ENCODE data around the gene FOXF1. TPM values are rescaled to one million over a fixed set of nuclear protein-coding genes. Genes with fewer than 3 reads are reported as not detected.
A peak's percentile ranks its signal among the peaks of the same experiment; 100 is the strongest.

FOXF1 gene
- total RNA-seq, 4 donors from 2014 or later: 0.29 to 4.9 (median 2.0) TPM

DNA sequence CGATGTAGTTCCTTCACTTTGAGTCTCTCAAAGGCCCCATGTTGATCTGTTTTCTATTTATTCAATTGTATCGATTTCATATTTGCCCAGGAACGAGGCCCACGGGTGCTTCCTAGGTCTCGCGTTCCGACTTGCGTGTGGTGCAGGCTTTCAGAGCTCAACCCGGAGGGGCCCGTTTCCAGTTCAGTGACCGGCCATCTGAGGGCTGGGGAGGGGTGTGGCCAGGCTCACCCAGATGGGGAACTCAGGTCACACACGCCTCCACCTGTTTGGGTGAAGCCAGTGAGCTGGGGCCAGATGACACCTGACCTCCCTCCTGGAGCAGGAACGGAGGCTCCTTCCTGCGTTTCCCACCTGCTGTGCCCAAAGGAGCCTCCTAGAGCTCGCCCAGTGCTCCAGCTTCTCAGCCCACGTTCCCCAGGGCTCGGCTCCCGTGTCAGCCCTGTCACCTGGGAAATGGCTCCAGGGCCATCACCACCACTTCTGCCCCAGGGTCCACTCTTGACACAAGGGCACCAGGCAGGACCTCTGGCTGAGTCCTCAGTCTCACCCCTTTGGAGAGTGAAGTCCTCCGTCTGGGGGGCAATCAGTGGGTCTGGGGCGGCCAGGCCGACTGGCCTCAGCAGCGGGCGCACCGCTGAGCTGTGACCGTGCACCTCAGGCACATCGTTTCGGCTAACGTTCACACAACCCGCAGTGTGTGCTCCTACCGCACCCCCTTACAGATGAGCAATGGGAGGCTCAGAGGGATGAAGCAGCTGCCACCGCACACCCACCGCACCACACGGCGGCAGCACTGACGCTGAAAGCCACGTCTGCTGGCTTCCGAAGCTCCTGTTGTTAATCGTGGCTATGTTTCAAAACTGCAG, 18.0 kb downstream of the FOXF1 start:
- intact Hi-C loops (cut with DNase I; ENCODE audit: low total_unique reads): no loop called here
- no peaks in the 10 kb centered on the region for H3K9me3 ChIP-seq
- TF ChIP-seq POLR2A (IDR thresholded peaks at IDR 0.05): no peak
- TF ChIP-seq, protein P1, sequence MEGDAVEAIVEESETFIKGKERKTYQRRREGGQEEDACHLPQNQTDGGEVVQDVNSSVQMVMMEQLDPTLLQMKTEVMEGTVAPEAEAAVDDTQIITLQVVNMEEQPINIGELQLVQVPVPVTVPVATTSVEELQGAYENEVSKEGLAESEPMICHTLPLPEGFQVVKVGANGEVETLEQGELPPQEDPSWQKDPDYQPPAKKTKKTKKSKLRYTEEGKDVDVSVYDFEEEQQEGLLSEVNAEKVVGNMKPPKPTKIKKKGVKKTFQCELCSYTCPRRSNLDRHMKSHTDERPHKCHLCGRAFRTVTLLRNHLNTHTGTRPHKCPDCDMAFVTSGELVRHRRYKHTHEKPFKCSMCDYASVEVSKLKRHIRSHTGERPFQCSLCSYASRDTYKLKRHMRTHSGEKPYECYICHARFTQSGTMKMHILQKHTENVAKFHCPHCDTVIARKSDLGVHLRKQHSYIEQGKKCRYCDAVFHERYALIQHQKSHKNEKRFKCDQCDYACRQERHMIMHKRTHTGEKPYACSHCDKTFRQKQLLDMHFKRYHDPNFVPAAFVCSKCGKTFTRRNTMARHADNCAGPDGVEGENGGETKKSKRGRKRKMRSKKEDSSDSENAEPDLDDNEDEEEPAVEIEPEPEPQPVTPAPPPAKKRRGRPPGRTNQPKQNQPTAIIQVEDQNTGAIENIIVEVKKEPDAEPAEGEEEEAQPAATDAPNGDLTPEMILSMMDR (IDR thresholded peaks at IDR 0.05): no peak
- no peak for DNase-seq
- no peaks in the 10 kb centered on the region for H3K36me3 ChIP-seq
- H3K4me1 ChIP-seq: no peaks in the 10 kb centered on the region
- no peaks in the 10 kb centered on the region for H3K27me3 ChIP-seq
- H3K4me3 ChIP-seq: no peak overlapping the region
- H3K27ac ChIP-seq: no peak overlapping the region

DNA sequence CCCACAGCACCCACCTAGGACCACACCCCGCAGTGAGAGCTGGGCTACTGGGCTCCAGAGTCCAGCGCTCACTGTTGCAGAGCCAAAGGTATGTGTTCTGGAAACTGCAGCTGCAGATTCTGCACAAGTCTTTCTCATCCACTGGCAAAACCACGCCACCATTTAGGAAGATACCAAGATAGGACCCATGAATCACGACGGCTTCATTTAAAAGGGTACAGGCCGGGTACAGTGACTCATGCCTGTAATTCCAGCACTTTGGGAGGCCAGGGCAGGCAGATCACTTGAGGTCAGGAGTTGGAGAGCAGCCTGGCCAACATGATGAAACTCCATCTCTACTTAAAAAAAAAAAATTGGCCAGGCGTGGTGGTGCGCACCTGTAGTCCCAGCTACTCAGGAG, 18.8 kb downstream of the FOXF1 start:
- Histone ChIP-seq H3K27me3 (no peaks in the 10 kb centered on the region), H3K4me3 (no peak overlapping the region), H3K4me1 (no peaks in the 10 kb centered on the region), H3K27ac (no peak overlapping the region), H3K9me3 (no peaks in the 10 kb centered on the region), H3K36me3 (no peaks in the 10 kb centered on the region)
- intact Hi-C loops (cut with DNase I; ENCODE audit: low total_unique reads): no loop called here
- no peak for DNase-seq
- TF ChIP-seq, protein P1 (IDR thresholded peaks at IDR 0.05): no peak
- TF ChIP-seq POLR2A (IDR thresholded peaks at IDR 0.05): no peak

DNA sequence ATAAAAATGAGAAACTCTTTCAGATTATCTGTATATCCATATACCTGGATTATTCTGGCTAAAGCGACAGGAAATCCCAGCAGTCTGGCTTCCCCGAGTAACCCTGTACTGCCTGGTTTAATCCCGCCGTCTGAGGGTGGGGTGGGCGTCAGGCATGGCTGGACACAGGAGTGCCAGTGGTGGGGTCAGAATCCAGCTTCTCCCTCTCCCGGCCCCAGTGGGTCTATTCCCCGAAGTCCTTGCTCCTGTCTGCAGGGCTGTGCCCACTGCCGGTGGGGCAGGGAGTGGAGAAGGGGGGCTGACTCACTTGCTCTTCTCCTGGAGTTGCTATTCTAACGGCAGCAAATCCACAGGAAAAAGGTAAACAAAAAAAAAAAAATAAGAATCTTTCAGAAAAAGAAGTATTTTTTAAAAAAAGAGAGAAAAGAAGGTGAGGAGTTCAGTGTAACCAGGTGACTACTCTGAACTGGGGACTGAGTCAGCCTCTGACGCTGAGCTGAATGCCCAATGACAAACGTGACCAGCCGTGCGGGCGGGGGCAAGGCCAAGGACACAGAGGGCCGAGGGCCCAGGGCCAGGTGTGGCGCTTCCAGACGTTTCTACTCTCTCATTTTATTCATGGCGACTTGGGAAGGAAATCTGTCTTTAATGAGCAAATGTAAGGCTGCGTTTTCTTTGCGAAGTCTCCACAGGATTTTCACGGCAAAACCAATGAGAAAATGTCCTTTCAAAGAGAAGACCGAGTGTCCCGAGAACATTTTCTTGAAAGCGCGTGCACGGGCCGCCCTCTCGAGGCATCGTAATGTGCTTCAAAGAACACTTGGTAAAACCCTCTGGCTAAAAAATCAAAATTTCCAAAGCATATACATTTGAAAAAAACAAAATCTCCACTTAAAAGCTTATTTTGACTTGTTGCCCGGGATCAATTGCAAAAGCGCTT, 20.2 kb downstream of the FOXF1 start:
- TF ChIP-seq, protein P1 (IDR thresholded peaks at IDR 0.05): no peak
- TF ChIP-seq POLR2A (IDR thresholded peaks at IDR 0.05): no peak
- Histone ChIP-seq H3K4me3 (no peak overlapping the region), H3K36me3 (no peaks in the 10 kb centered on the region), H3K4me1 (no peaks in the 10 kb centered on the region), H3K27ac (no peak overlapping the region), H3K27me3 (no peaks in the 10 kb centered on the region), H3K9me3 (no peaks in the 10 kb centered on the region)
- intact Hi-C loops (cut with DNase I; ENCODE audit: low total_unique reads): no loop called here
- DNase-seq: no peak

DNA sequence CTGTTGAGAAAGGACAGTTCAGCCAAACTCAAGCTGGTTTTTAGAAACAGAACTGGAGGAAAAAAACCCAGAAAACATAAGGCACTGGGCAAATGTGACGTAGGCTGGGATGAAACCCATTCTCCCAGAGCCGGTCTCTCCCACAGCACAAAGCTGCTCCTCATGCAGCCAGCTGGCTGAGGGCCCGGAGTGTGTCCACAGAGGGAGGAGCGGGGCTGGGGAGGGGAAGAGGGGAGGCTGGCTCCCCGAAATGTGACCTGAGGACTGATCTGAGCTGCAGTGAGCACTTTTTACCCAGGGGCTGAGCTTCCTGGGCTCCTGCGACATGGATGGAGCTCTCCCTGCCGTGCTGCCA, 20.8 kb downstream of the FOXF1 start:
- no peaks in the 10 kb centered on the region for H3K9me3 ChIP-seq
- H3K27me3 ChIP-seq: no peaks in the 10 kb centered on the region
- H3K4me3 ChIP-seq: no peak overlapping the region
- TF ChIP-seq, protein P1 (IDR thresholded peaks at IDR 0.05): no peak
- TF ChIP-seq POLR2A (IDR thresholded peaks at IDR 0.05): no peak
- no peaks in the 10 kb centered on the region for H3K4me1 ChIP-seq
- no peak overlapping the region for H3K27ac ChIP-seq
- peak; percentile 32 to 62 for DNase-seq
- intact Hi-C loops (cut with DNase I; ENCODE audit: low total_unique reads): no loop called here
- H3K36me3 ChIP-seq: no peaks in the 10 kb centered on the region

Measured in uterus (tissue), 4 donors.